Nephron (organoid): ENCODE data around the gene ADARB2.

Source experiments
- H3K27ac Mint-ChIP-seq, 3 experiments: 2 replicates each; pipeline ENCODE4 v1.8.0; 2020; ENCODE audit warnings: mixed read lengths in 3 of 3, mild to moderate bottlenecking in 2 of 3, moderate library complexity in 1 of 3
- H3K27me3 Mint-ChIP-seq: 2 replicates; pipeline ENCODE4 v1.8.0; 2021; ENCODE audit warnings: low read depth, mild to moderate bottlenecking, moderate library complexity, mixed read lengths
- H3K36me3 Mint-ChIP-seq: 2 replicates; pipeline ENCODE4 v1.8.0; 2020; ENCODE audit warnings: low read depth, mixed read lengths
- H3K4me1 Mint-ChIP-seq: 2 replicates; pipeline ENCODE4 v1.8.0; 2020; ENCODE audit warnings: mixed read lengths
- H3K4me3 Mint-ChIP-seq, 3 experiments: 2 replicates each; pipeline ENCODE4 v1.8.0; 2020; ENCODE audit warnings: mild to moderate bottlenecking in 3 of 3, mixed read lengths in 3 of 3, moderate library complexity in 2 of 3
- H3K9me3 Mint-ChIP-seq: 2 replicates; pipeline ENCODE4 v1.8.0; 2020; ENCODE audit warnings: mixed read lengths
- CTCF ChIP-seq, 3 experiments: fragments of 200-600 bp; sonication (generic); IDR thresholded peaks; one replicate each; pipeline ENCODE4 v1.5.0; 2021; ENCODE audit warnings: antibody characterized with exemption in 3 of 3; ENCODE audit not compliant: unreplicated experiment in 3 of 3

ADARB2 gene

GRCh38 chr10:1128115-1128514, 609.2 kb downstream of the ADARB2 start:
- H3K27me3 Mint-ChIP-seq, result no peaks in the 10 kb centered on the region
- no peak for TF ChIP-seq CTCF (IDR thresholded peaks at IDR 0.05; ENCODE audit: unreplicated experiment in 3 of 3)
- peaks cover 6% of the 10 kb centered on the region for H3K4me1 Mint-ChIP-seq
- H3K27ac Mint-ChIP-seq, result no peak overlapping the region
- no peak overlapping the region for H3K4me3 Mint-ChIP-seq
- H3K9me3 Mint-ChIP-seq, result no peaks in the 10 kb centered on the region
- peaks cover 82% of the 10 kb centered on the region for H3K36me3 Mint-ChIP-seq

- Mint-ChIP-seq H3K4me1 (peaks cover 8% of the 10 kb centered on the region), H3K27me3 (no peaks in the 10 kb centered on the region), H3K4me3 (no peak overlapping the region), H3K36me3 (peaks cover 86% of the 10 kb centered on the region), H3K27ac (no peak overlapping the region), H3K9me3 (no peaks in the 10 kb centered on the region)
- TF ChIP-seq CTCF (IDR thresholded peaks at IDR 0.05; ENCODE audit: unreplicated experiment in 3 of 3), result no peak
These were observed 609.7 kb downstream of the ADARB2 start for GRCh38 chr10:1127629-1128028.
